Neutrophil (primary cell): Measurements from ENCODE around the gene SMPDL3A.
"Not testable (repeated sequence)": the region's sequence is repeated elsewhere in the genome, so short reads cannot be mapped to it uniquely, and the experiment has no call there.

ENCODE experiments used
- H3K27ac ChIP-seq: fragments of 200-600 bp; sonication (generic); 2 replicates; pipeline ENCODE4 v1.5.1; 2016; ENCODE audit warnings: mild to moderate bottlenecking, moderate library complexity
- H3K27me3 ChIP-seq: fragments of 200-600 bp; sonication (generic); 2 replicates; pipeline ENCODE4 v1.6.0; 2016; ENCODE audit warnings: mild to moderate bottlenecking
- H3K36me3 ChIP-seq: fragments of 200-600 bp; sonication (generic); 2 replicates; pipeline ENCODE4 v1.5.1; 2017
- H3K4me1 ChIP-seq, 2 experiments: fragments of 200-600 bp in 1 of 2; sonication (generic) in 1 of 2; 1 replicate in 1 of 2; 2 replicates in 1 of 2; pipeline versions ENCODE4 v1.5.1 to v1.6.1; 2013 to 2016; ENCODE audit warnings: low read depth in 1 of 2, low read length in 1 of 2, mild to moderate bottlenecking in 1 of 2, moderate library complexity in 1 of 2; ENCODE audit not compliant: control insufficient read depth in 1 of 2, insufficient read depth in 1 of 2
- H3K4me3 ChIP-seq, 2 experiments: fragments of 200-600 bp in 1 of 2; sonication (generic) in 1 of 2; 1 replicate in 1 of 2; 2 replicates in 1 of 2; pipeline ENCODE4 v1.5.1; 2013 to 2016; ENCODE audit warnings: low read depth in 1 of 2, low read length in 1 of 2, mild to moderate bottlenecking in 1 of 2, moderate library complexity in 1 of 2
- H3K9me3 ChIP-seq: fragments of 200-600 bp; sonication (generic); 2 replicates; pipeline ENCODE4 v1.5.1; 2016
- CTCF ChIP-seq: fragments of 200-600 bp; sonication (generic); IDR thresholded peaks from 2 replicates; pipeline ENCODE4 v1.5.1; 2016; ENCODE audit warnings: antibody characterized with exemption

Gene SMPDL3A

GRCh38 chr6:122789182-122790027 lies at the start of gene SMPDL3A:
SMPDL3A (plus strand) TSS chr6:122789258; CDS start chr6:122789347, 89 bp downstream.
- peaks cover 22% of the 10 kb centered on the region in 2 experiments for H3K4me1 ChIP-seq
- no peak for TF ChIP-seq CTCF
- peaks cover 96% of the 10 kb centered on the region for H3K27me3 ChIP-seq
- H3K27ac ChIP-seq: peak within 1 kb of the TSS; percentile 73
- no peaks in the 10 kb centered on the region for H3K36me3 ChIP-seq
- peak within 1 kb of the TSS; percentile 66 to 80 for H3K4me3 ChIP-seq
- no peaks in the 10 kb centered on the region for H3K9me3 ChIP-seq

GRCh38 chr6:122740091-122740490 lies 49.0 kb upstream of the SMPDL3A start:
- no peak for TF ChIP-seq CTCF
- Histone ChIP-seq H3K27ac (no peak overlapping the region), H3K4me1 (no peaks in the 10 kb centered on the region), H3K27me3 (peaks cover 43% of the 10 kb centered on the region), H3K9me3 (no peaks in the 10 kb centered on the region), H3K36me3 (no peaks in the 10 kb centered on the region), H3K4me3 (no peak overlapping the region)

- Histone ChIP-seq H3K9me3 (no peaks in the 10 kb centered on the region), H3K27me3 (peaks cover 34% of the 10 kb centered on the region), H3K27ac (no peak overlapping the region), H3K36me3 (no peaks in the 10 kb centered on the region), H3K4me1 (no peaks in the 10 kb centered on the region), H3K4me3 (no peak overlapping the region)
- no peak for TF ChIP-seq CTCF
Observed at GRCh38 chr6:122740936-122741335, 48.1 kb upstream of the SMPDL3A start.

- Histone ChIP-seq H3K27me3 (peaks cover 14% of the 10 kb centered on the region), H3K4me1 (peaks cover 9 to 12% of the 10 kb centered on the region in 2 experiments)
- H3K9me3 ChIP-seq, H3K4me3 ChIP-seq, H3K36me3 ChIP-seq, H3K27ac ChIP-seq: not testable (repeated sequence)
Observed at GRCh38 chr6:122744247-122744646, 44.8 kb upstream of the SMPDL3A start.

- not testable (repeated sequence) for H3K27ac ChIP-seq, H3K4me3 ChIP-seq, H3K9me3 ChIP-seq, H3K36me3 ChIP-seq
- H3K4me1 ChIP-seq: peaks cover 14 to 18% of the 10 kb centered on the region in 2 experiments
- peaks cover 12% of the 10 kb centered on the region for H3K27me3 ChIP-seq
Observed at GRCh38 chr6:122744856-122745255, 44.2 kb upstream of the SMPDL3A start.

GRCh38 chr6:122746688-122747087 lies 42.4 kb upstream of the SMPDL3A start:
- peaks cover 26 to 36% of the 10 kb centered on the region in 2 experiments for H3K4me1 ChIP-seq
- TF ChIP-seq CTCF: no peak
- H3K4me3 ChIP-seq: no peak overlapping the region
- no peaks in the 10 kb centered on the region for H3K9me3 ChIP-seq
- no peak overlapping the region for H3K27ac ChIP-seq
- no peaks in the 10 kb centered on the region for H3K36me3 ChIP-seq
- H3K27me3 ChIP-seq: no peaks in the 10 kb centered on the region
